ENCODE data around the gene MAPKAP1. TPM values are rescaled to one million over a fixed set of nuclear protein-coding genes. Genes with fewer than 3 reads are reported as not detected.

Gene MAPKAP1
- polyA plus RNA-seq, 3 donors: 39.9 to 57.5 (median 44.1) TPM

GRCh38 chr9:125398243-125398642 lies 308.8 kb downstream of the MAPKAP1 start:
- no peaks in the 10 kb centered on the region for H3K4me1 Mint-ChIP-seq
- no peak for TF ChIP-seq CTCF (IDR thresholded peaks at IDR 0.05)
- H3K9me3 ChIP-seq (replicated peaks in 1 of 2; ENCODE audit: control insufficient read depth in 1 of 2, insufficient read depth in 1 of 2, low read length in 2 of 2): no peaks in the 10 kb centered on the region
- H3K4me2 ChIP-seq (replicated peaks; ENCODE audit: extremely low read depth, low read length, poor library complexity, severe bottlenecking): no peak overlapping the region
- no peak overlapping the region for H3K4me3 ChIP-seq (replicated peaks in 1 of 3; ENCODE audit: low read depth in 2 of 3, low read length in 3 of 3)
- H3K27ac Mint-ChIP-seq: no peak overlapping the region
- no peak overlapping the region for H3K9ac ChIP-seq (ENCODE audit: insufficient read depth, low read length, poor library complexity, severe bottlenecking)
- no peaks in the 10 kb centered on the region for H3K79me2 ChIP-seq (ENCODE audit: insufficient read depth, low read length)
- H3K27me3 Mint-ChIP-seq (ENCODE audit: low read depth in 3 of 3): peaks cover 1 to 4% (median 1%) of the 10 kb centered on the region in 3 donors
- no peak overlapping the region for H2AFZ ChIP-seq (ENCODE audit: insufficient read depth, low read depth, low read length, poor library complexity, severe bottlenecking)
- H3K27ac ChIP-seq (ENCODE audit: low read depth in 1 of 2, low read length in 2 of 2): no peak overlapping the region
- no CpG with 5 or more reads among the region's 1 CpG for WGBS (ENCODE audit: insufficient coverage)
- intact Hi-C loops (cut with micrococcal nuclease): no loop called here
- H4K20me1 ChIP-seq (ENCODE audit: insufficient read depth, low read length): no peaks in the 10 kb centered on the region
- H3K27me3 ChIP-seq (ENCODE audit: control insufficient read depth in 2 of 2, insufficient read depth in 2 of 2, low read length in 2 of 2): no peaks in the 10 kb centered on the region
- H3K4me1 ChIP-seq (ENCODE audit: control insufficient read depth in 1 of 2, insufficient read depth in 2 of 2, low read length in 2 of 2): no peaks in the 10 kb centered on the region
- no peak for DNase-seq
- H3K36me3 ChIP-seq (replicated peaks in 1 of 2; ENCODE audit: control insufficient read depth in 1 of 2, insufficient read depth in 2 of 2, low read length in 2 of 2): no peaks in the 10 kb centered on the region
- H3K36me3 Mint-ChIP-seq: no peaks in the 10 kb centered on the region
- no peak overlapping the region for H3K4me3 Mint-ChIP-seq
- H3K9me3 Mint-ChIP-seq: peaks cover 0 to 2% (median 0%) of the 10 kb centered on the region in 7 donors

- H3K4me1 ChIP-seq (ENCODE audit: control insufficient read depth in 1 of 2, insufficient read depth in 2 of 2, low read length in 2 of 2): no peaks in the 10 kb centered on the region
- H3K27ac ChIP-seq (ENCODE audit: low read depth in 1 of 2, low read length in 2 of 2): no peak overlapping the region
- Mint-ChIP-seq H3K36me3 (no peaks in the 10 kb centered on the region), H3K27ac (no peak overlapping the region), H3K27me3 (ENCODE audit: low read depth in 3 of 3) (peaks cover 1 to 4% (median 1%) of the 10 kb centered on the region in 3 donors), H3K4me1 (no peaks in the 10 kb centered on the region), H3K4me3 (no peak overlapping the region), H3K9me3 (peaks cover 0 to 2% (median 0%) of the 10 kb centered on the region in 7 donors)
- no peaks in the 10 kb centered on the region for H3K27me3 ChIP-seq (ENCODE audit: control insufficient read depth in 2 of 2, insufficient read depth in 2 of 2, low read length in 2 of 2)
- H2AFZ ChIP-seq (ENCODE audit: insufficient read depth, low read depth, low read length, poor library complexity, severe bottlenecking): no peak overlapping the region
- no peak overlapping the region for H3K9ac ChIP-seq (ENCODE audit: insufficient read depth, low read length, poor library complexity, severe bottlenecking)
- H3K9me3 ChIP-seq (replicated peaks in 1 of 2; ENCODE audit: control insufficient read depth in 1 of 2, insufficient read depth in 1 of 2, low read length in 2 of 2): no peaks in the 10 kb centered on the region
- H4K20me1 ChIP-seq (ENCODE audit: insufficient read depth, low read length): no peaks in the 10 kb centered on the region
- no peak for DNase-seq
- H3K79me2 ChIP-seq (ENCODE audit: insufficient read depth, low read length): no peaks in the 10 kb centered on the region
- WGBS (ENCODE audit: insufficient coverage): 91% methylated on average over 11 of the region's 11 CpGs
- intact Hi-C loops (cut with micrococcal nuclease): no loop called here
- H3K36me3 ChIP-seq (replicated peaks in 1 of 2; ENCODE audit: control insufficient read depth in 1 of 2, insufficient read depth in 2 of 2, low read length in 2 of 2): no peaks in the 10 kb centered on the region
- H3K4me3 ChIP-seq (replicated peaks in 1 of 3; ENCODE audit: low read depth in 2 of 3, low read length in 3 of 3): no peak overlapping the region
- TF ChIP-seq CTCF (IDR thresholded peaks at IDR 0.05): no peak
- no peak overlapping the region for H3K4me2 ChIP-seq (replicated peaks; ENCODE audit: extremely low read depth, low read length, poor library complexity, severe bottlenecking)
These were observed 309.3 kb downstream of the MAPKAP1 start for GRCh38 chr9:125397736-125398135.
